Forelimb muscle (tissue), 1 donor: Measurements from ENCODE around the gene AKAP13. TPM values are rescaled to one million over a fixed set of nuclear protein-coding genes. Genes with fewer than 3 reads are reported as not detected.
"Not testable (repeated sequence)": the region's sequence is repeated elsewhere in the genome, so short reads cannot be mapped to it uniquely, and the experiment has no call there.

ENCODE experiments used
- DNase-seq: peaks from one replicate; pipeline ENCODE4 v3.0.0-alpha.2; 2013; ENCODE audit warnings: low read depth
- polyA plus RNA-seq: library from polyadenylated mRNA; unstranded; fragments of 120-200 nt; gene quantifications from one replicate; pipeline ENCODE4 v1.2.1, GENCODE V29; 2013; ENCODE audit not compliant: insufficient read length

AKAP13 gene
- polyA plus RNA-seq, 1 donor, result 61.1 TPM

GRCh38 chr15:85788771-85789495 lies 408.5 kb downstream of the AKAP13 start:
- DNase-seq, result no peak

- no peak for DNase-seq
Observed at GRCh38 chr15:85789496-85789875, 409.1 kb downstream of the AKAP13 start.

- DNase-seq, result no peak
Observed at GRCh38 chr15:85792102-85792731, 411.8 kb downstream of the AKAP13 start.

- no peak for DNase-seq
Observed at GRCh38 chr15:85792912-85793590, 412.6 kb downstream of the AKAP13 start.

- DNase-seq, result no peak
Observed at GRCh38 chr15:85793641-85794597, 413.5 kb downstream of the AKAP13 start.

DNA sequence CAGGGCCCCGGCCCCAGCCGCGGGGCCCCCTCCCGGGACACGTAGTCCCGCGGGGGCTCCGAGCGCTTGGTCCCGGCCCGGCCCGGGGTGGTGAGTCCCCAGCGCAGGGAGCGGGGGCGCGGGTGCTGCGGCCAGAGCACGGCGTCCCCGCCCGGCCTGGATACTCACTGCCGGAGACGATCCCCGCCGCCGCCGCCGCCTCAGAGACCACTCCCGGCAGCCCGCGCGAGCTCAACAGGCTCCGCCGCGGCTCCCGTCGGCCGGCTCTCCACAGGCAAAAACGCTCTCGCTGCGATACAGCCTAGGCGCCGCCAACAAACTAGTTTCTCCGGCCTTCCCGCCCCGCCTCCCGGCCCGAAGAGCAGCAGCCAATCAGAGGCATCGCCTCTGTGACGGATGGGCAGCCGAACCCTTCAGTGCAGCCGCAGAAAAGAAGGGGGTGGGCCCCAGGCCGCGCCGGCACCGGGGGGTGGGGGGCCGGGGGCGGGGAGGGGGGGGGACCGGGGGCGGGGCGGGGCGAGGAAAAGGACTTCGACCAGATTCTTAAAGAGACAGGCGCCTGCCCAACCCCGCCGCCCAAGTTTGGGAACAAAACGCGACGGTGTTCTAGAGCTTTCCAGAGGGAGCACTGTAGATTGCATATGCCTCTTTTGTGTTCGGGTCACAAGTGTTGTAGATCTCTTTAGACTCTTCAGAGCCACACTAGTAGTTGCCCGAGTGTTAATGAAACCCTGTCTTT lies 414.4 kb downstream of the AKAP13 start, which contains the start of gene KLHL25:
Gene KLHL25, minus strand, starts transcription at position 328 of the 739 bp plus-strand sequence. CDS start 25,115 bp downstream, outside the sequence.
- peak; percentile 91 for DNase-seq

GRCh38 chr15:85795337-85796305 lies 415.2 kb downstream of the AKAP13 start:
- DNase-seq, result no peak

DNA sequence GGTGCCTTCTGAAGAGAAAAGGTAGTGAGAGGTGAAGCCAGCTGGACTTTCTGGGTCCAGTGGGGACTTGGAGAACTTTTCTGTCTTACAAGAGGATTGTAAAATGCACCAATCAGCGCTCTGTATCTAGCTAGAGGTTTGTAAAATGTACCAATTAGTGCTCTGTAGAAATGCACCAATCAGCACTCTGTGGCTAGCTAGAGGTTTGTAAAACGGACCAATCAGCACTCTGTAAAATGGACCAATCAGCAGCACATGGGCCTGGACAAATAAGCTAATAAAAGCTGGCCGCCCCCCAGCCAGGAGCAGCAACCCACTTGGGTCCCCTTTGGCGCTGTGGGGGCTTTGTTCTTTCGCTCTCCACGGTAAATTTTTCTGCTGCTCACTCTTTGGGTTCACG lies 416.0 kb downstream of the AKAP13 start:
- DNase-seq, result not testable (repeated sequence)
